Stimulated activated CD4-positive, alpha-beta T cell treated with anti-CD3 and anti-CD28 coated beads, Interleukin-1b, Interleukin-23, amount 100 ng/mL, for 24 hours (primary cell): ENCODE data around the gene CRYBG3.
"Not testable (repeated sequence)": the region's sequence is repeated elsewhere in the genome, so short reads cannot be mapped to it uniquely, and the experiment has no call there.

Experiments used
- DNase-seq, 4 experiments: peaks; one replicate each; pipeline ENCODE4 v3.0.0-alpha.2; 2020; ENCODE audit warnings: low read depth in 4 of 4, low spot score in 1 of 4

The CRYBG3 gene

GRCh38 chr3:97821774-97822358 lies at the start of gene CRYBG3:
TSS of gene CRYBG3 (plus strand) at chr3:97822011. CDS start at chr3:97822207, 196 bp downstream.
- peak; percentile 52 to 74 (median 62) for DNase-seq

GRCh38 chr3:97772926-97773325 lies 48.9 kb upstream of the CRYBG3 start:
- no peak for DNase-seq

GRCh38 chr3:97778152-97778551 lies 43.7 kb upstream of the CRYBG3 start:
- DNase-seq: no peak

GRCh38 chr3:97793420-97794019 lies 28.3 kb upstream of the CRYBG3 start:
- no peak for DNase-seq

GRCh38 chr3:97795951-97796350 lies 25.9 kb upstream of the CRYBG3 start:
- DNase-seq: no peak

- DNase-seq: no peak
Observed at GRCh38 chr3:97804471-97804870, 17.3 kb upstream of the CRYBG3 start.

- no peak for DNase-seq
Observed at GRCh38 chr3:97810779-97811390, 10.9 kb upstream of the CRYBG3 start.

- DNase-seq: peak in 1 of 4 experiments; percentile 28
Observed at GRCh38 chr3:97815149-97815917, 6.5 kb upstream of the CRYBG3 start.

GRCh38 chr3:97816811-97817210 lies 5.0 kb upstream of the CRYBG3 start:
- DNase-seq: no peak

GRCh38 chr3:97817965-97818364 lies 3.8 kb upstream of the CRYBG3 start:
- DNase-seq: no peak

GRCh38 chr3:97820780-97821179 lies 1.0 kb upstream of the CRYBG3 start:
- no peak for DNase-seq

- DNase-seq: peak in 3 of 4 experiments; percentile 4 to 19 (median 10)
Observed at GRCh38 chr3:97821287-97821773, 481 bp upstream of the CRYBG3 start.

GRCh38 chr3:97822359-97822775 lies 556 bp downstream of the CRYBG3 start:
- peak in 2 of 4 experiments; percentile 3 to 6 for DNase-seq

- DNase-seq: no peak
Observed at GRCh38 chr3:97823046-97824004, 1.5 kb downstream of the CRYBG3 start.

GRCh38 chr3:97825101-97825500 lies 3.3 kb downstream of the CRYBG3 start:
- no peak for DNase-seq

- DNase-seq: no peak
Observed at GRCh38 chr3:97827741-97828471, 6.1 kb downstream of the CRYBG3 start.

GRCh38 chr3:97829198-97829597 lies 7.4 kb downstream of the CRYBG3 start:
- no peak for DNase-seq

- no peak for DNase-seq
Observed at GRCh38 chr3:97830638-97831037, 8.8 kb downstream of the CRYBG3 start.

GRCh38 chr3:97831140-97831539 lies 9.3 kb downstream of the CRYBG3 start:
- DNase-seq: no peak

- DNase-seq: not testable (repeated sequence)
Observed at GRCh38 chr3:97833184-97833583, 11.4 kb downstream of the CRYBG3 start.
